Gastroesophageal sphincter (tissue), 4 donors: ENCODE measurements around the gene WFDC6. TPM values are rescaled to one million over a fixed set of nuclear protein-coding genes. Genes with fewer than 3 reads are reported as not detected.

Experiments
- ATAC-seq: fragments of 150-250 bp; one replicate; pipeline ENCODE4 v1.9.1; 2016; ENCODE audit warnings: mild to moderate bottlenecking, moderate library complexity
- H3K27ac ChIP-seq, 4 donors: fragments of 200-600 bp; sonication (generic) in 3 of 4; 1 replicate in 3 of 4; 2 replicates in 1 of 4; pipeline ENCODE4 v1.5.1; 2016 to 2019
- H3K27me3 ChIP-seq: fragments of 200-600 bp; sonication (generic); one replicate; pipeline ENCODE4 v1.5.1; 2019
- H3K36me3 ChIP-seq, 2 donors: fragments of 200-600 bp; sonication (generic); one replicate each; pipeline ENCODE4 v1.5.1; 2019; ENCODE audit warnings: control low read depth in 1 of 2
- H3K4me1 ChIP-seq, 3 donors: fragments of 200-600 bp; sonication (generic); 1 replicate in 2 of 3; 2 replicates in 1 of 3; pipeline ENCODE4 v1.5.1; 2016 to 2019; ENCODE audit warnings: control low read depth in 2 of 3
- H3K4me3 ChIP-seq, 2 donors: fragments of 200-600 bp; sonication (generic); one replicate each; pipeline ENCODE4 v1.5.1; 2019; ENCODE audit warnings: mild to moderate bottlenecking in 1 of 2, moderate library complexity in 1 of 2
- H3K9me3 ChIP-seq, 3 donors: fragments of 200-600 bp; sonication (generic); one replicate each; pipeline ENCODE4 v1.5.1; 2017 to 2019; ENCODE audit warnings: control low read depth in 2 of 3
- EP300 ChIP-seq: sonication (generic); formaldehyde crosslinking; IDR thresholded peaks from one replicate; pipeline ENCODE4 v1.6.1; 2017; ENCODE audit warnings: antibody characterized with exemption, mild to moderate bottlenecking
- POLR2A ChIP-seq, 2 donors: fragments of 450-650 bp; IDR thresholded peaks; one replicate each; pipeline ENCODE4 v1.6.1; 2017; ENCODE audit warnings: antibody characterized with exemption in 2 of 2, mild to moderate bottlenecking in 2 of 2, moderate library complexity in 1 of 2
- POLR2AphosphoS5 ChIP-seq: sonication (generic); formaldehyde crosslinking; IDR thresholded peaks from one replicate; pipeline ENCODE4 v1.6.1; 2017; ENCODE audit warnings: antibody characterized with exemption
- WGBS, 2 donors: methylation state at CpG; one replicate each; pipeline ENCODE4 v1.1.5; 2018; ENCODE audit warnings: low coverage in 1 of 2; 5-methylcytosine and 5-hydroxymethylcytosine counted together
- small RNA-seq, 4 donors: library from RNA; depleted of rRNA; stranded (forward); fragments of <200 nt; gene quantifications; one replicate each; pipeline ENCODE3, GENCODE V24; 2016
- total RNA-seq, 4 donors: library from RNA; depleted of rRNA; stranded (reverse); fragments of >200 nt; gene quantifications; one replicate each; pipeline ENCODE4 v1.1.0, GENCODE V29; 2016
- TF ChIP-seq, protein P1 (sequence below), 4 experiments: fragments of 200-600 bp in 2 of 4; fragments of 450-650 bp in 2 of 4; sonication (generic) in 1 of 4; IDR thresholded peaks; one replicate each; pipeline ENCODE4 v1.5.1; 2017 to 2019; ENCODE audit warnings: antibody characterized with exemption in 4 of 4, mild to moderate bottlenecking in 2 of 4, moderate library complexity in 2 of 4

Gene WFDC6
- total RNA-seq, 4 donors from 2014 or later, result not detected

- ATAC-seq, result no peak
- TF ChIP-seq POLR2AphosphoS5, result no peak
- no peak for TF ChIP-seq EP300
- TF ChIP-seq, protein P1, sequence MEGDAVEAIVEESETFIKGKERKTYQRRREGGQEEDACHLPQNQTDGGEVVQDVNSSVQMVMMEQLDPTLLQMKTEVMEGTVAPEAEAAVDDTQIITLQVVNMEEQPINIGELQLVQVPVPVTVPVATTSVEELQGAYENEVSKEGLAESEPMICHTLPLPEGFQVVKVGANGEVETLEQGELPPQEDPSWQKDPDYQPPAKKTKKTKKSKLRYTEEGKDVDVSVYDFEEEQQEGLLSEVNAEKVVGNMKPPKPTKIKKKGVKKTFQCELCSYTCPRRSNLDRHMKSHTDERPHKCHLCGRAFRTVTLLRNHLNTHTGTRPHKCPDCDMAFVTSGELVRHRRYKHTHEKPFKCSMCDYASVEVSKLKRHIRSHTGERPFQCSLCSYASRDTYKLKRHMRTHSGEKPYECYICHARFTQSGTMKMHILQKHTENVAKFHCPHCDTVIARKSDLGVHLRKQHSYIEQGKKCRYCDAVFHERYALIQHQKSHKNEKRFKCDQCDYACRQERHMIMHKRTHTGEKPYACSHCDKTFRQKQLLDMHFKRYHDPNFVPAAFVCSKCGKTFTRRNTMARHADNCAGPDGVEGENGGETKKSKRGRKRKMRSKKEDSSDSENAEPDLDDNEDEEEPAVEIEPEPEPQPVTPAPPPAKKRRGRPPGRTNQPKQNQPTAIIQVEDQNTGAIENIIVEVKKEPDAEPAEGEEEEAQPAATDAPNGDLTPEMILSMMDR (IDR thresholded peaks at IDR 0.05), result no peak
- TF ChIP-seq POLR2A (IDR thresholded peaks at IDR 0.05), result no peak
- 28 to 80% methylated on average over 2 to 6 of the region's 6 CpGs for WGBS, 2 donors
These were observed 54.6 kb downstream of the WFDC6 start for GRCh38 chr20:45484676-45485075.

More at GRCh38 chr20:45484676-45485075, 54.6 kb downstream of the WFDC6 start:
- Histone ChIP-seq H3K27ac (no peak overlapping the region), H3K27me3 (peaks cover 66% of the 10 kb centered on the region), H3K36me3 (no peaks in the 10 kb centered on the region), H3K4me3 (no peak overlapping the region), H3K4me1 (no peaks in the 10 kb centered on the region), H3K9me3 (no peaks in the 10 kb centered on the region)

Small RNAs within 50 kb of the gene (small RNA-seq; reads per million reads assigned to genes)
- gene AL031663.1 (0 reads per million in 4 donors), gene HSPD1P21 (0 reads per million in 4 donors), gene RNA5SP485 (0 reads per million in 4 donors)

Other genes with a start within 250 kb of the WFDC6 start
- gene RBPJL, start 232.6 kb downstream of the WFDC6 start, total RNA-seq, result not detected
- gene MATN4, start 231.2 kb downstream of the WFDC6 start, total RNA-seq, result not detected
- 100 to 1,000 TPM in 1 of 4 donors, 10 to 100 TPM in 3; 75.1 to 182 (median 84.2) TPM for gene SDC4, start 191.1 kb downstream of the WFDC6 start, total RNA-seq
- gene SYS1, start 176.3 kb downstream of the WFDC6 start, total RNA-seq, result 10 to 100 TPM; 29.3 to 55.3 (median 34.7) TPM
- not detected for gene TP53TG5, start 161.2 kb downstream of the WFDC6 start, total RNA-seq
- gene DBNDD2, start 131.2 kb downstream of the WFDC6 start, total RNA-seq, result 100 to 1,000 TPM in 2 of 4 donors, 10 to 100 TPM in 2; 84.9 to 132 (median 106) TPM
- 10 to 100 TPM; 59.8 to 87.3 (median 67.6) TPM for gene PIGT, start 123.3 kb downstream of the WFDC6 start, total RNA-seq
- gene WFDC2, start 69.7 kb downstream of the WFDC6 start, total RNA-seq, result 10 to 100 TPM in 1 of 4 donors, 1 to 10 TPM in 2, not detected in 1; 7.0 to 21.9 (median 9.3) TPM
- not detected for gene SPINT3, start 23.9 kb downstream of the WFDC6 start, total RNA-seq
- not detected for gene EPPIN, start 7.9 kb upstream of the WFDC6 start, total RNA-seq
- not detected for gene WFDC8, start 39.8 kb upstream of the WFDC6 start, total RNA-seq
- gene WFDC10A, start 90.3 kb upstream of the WFDC6 start, total RNA-seq, result not detected
- gene WFDC9, start 91.8 kb upstream of the WFDC6 start, total RNA-seq, result not detected
- not detected for gene WFDC11, start 130.8 kb upstream of the WFDC6 start, total RNA-seq
- gene WFDC13, start 162.6 kb upstream of the WFDC6 start, total RNA-seq, result not detected
- gene WFDC10B, start 165.5 kb upstream of the WFDC6 start, total RNA-seq, result not detected
- not detected for gene SPINT4, start 182.9 kb upstream of the WFDC6 start, total RNA-seq